IgD-negative memory B cell (primary cell): ENCODE results near the gene SLC39A5. TPM values are rescaled to one million over a fixed set of nuclear protein-coding genes. Genes with fewer than 3 reads are reported as not detected.
A peak's percentile ranks its signal among the peaks of the same experiment; 100 is the strongest.
"Not testable (repeated sequence)": the region's sequence is repeated elsewhere in the genome, so short reads cannot be mapped to it uniquely, and the experiment has no call there.

Source experiments
- H3K27ac Mint-ChIP-seq, 3 donors: one replicate each; pipeline ENCODE4 v1.8.0; 2020 to 2022; ENCODE audit warnings: mild to moderate bottlenecking in 3 of 3, mixed read lengths in 3 of 3, moderate library complexity in 1 of 3
- H3K27me3 Mint-ChIP-seq: one replicate; pipeline ENCODE4 v1.8.0; 2021; ENCODE audit warnings: mixed read lengths
- H3K36me3 Mint-ChIP-seq: one replicate; pipeline ENCODE4 v1.8.0; 2020; ENCODE audit warnings: mild to moderate bottlenecking, mixed read lengths
- H3K4me1 Mint-ChIP-seq, 3 donors: one replicate each; pipeline ENCODE4 v1.8.0; 2020 to 2022; ENCODE audit warnings: mixed read lengths in 3 of 3, mild to moderate bottlenecking in 1 of 3
- H3K4me3 Mint-ChIP-seq, 4 donors: one replicate each; pipeline ENCODE4 v1.8.0; 2020 to 2022; ENCODE audit warnings: mild to moderate bottlenecking in 4 of 4, mixed read lengths in 4 of 4, moderate library complexity in 3 of 4
- H3K9me3 Mint-ChIP-seq, 3 donors: one replicate each; pipeline ENCODE4 v1.8.0; 2020 to 2021; ENCODE audit warnings: mixed read lengths in 3 of 3, mild to moderate bottlenecking in 1 of 3
- polyA plus RNA-seq: library from polyadenylated mRNA; unstranded; fragments of 300-500 nt; fragmentation: Illumina TruSeq; gene quantifications from one replicate; pipeline ENCODE4 v1.2.3, GENCODE V29; 2021

The SLC39A5 gene
- polyA plus RNA-seq, 1 donor from 2014 or later = not detected

DNA sequence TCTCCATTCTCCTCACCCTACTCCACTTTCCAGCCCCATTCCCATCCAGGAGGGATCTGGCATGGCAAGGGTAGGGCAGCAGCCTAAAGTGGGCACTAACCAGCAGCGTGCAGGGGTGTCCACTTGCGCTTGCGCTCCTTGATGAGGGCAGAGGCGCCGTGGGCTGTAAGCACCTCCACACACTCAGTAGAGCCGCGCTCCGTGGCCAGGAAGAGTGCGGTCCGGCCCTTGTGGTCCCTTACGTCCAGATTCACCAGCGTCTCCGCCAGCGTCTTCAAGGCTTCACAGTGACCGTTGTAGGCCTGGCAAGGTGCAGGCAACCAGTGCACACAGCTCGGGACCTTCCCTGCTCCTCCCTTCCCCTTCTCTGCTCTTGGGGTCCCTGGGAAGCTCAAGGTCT, 18.1 kb downstream of the SLC39A5 start:
- Mint-ChIP-seq H3K27ac (no peak overlapping the region), H3K27me3 (no peaks in the 10 kb centered on the region)

DNA sequence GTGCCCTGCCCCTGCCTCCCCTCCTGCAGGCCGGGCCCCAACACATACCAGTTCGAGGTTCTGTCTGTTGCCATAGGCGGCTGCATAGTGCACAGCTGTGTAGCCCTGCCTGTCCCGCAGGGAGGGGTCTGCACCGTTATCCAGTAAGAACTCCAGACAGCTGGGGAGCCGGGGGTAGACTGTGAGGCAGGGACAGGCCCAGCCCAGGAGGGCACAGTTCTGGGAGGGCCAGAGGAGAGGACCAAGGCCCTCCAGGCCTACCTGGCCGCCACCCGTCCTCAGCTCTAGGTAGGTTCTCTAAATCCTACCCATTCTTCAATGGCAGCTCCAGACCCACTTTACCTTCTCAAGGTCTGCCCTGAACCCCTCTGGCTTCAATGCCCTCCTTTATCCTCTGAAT, 18.9 kb downstream of the SLC39A5 start:
- Mint-ChIP-seq H3K4me3 (no peak overlapping the region), H3K4me1 (peaks cover 0 to 2% (median 0%) of the 10 kb centered on the region in 3 donors), H3K27me3 (no peaks in the 10 kb centered on the region), H3K36me3 (peaks cover 7% of the 10 kb centered on the region), H3K27ac (peak overlapping the region in 1 of 3 donors; percentile 16), H3K9me3 (no peaks in the 10 kb centered on the region)

More for the DNA sequence above, 18.1 kb downstream of the SLC39A5 start:
- H3K9me3 Mint-ChIP-seq = no peaks in the 10 kb centered on the region
- H3K4me1 Mint-ChIP-seq = peaks cover 0 to 4% (median 0%) of the 10 kb centered on the region in 3 donors
- peaks cover 7% of the 10 kb centered on the region for H3K36me3 Mint-ChIP-seq
- H3K4me3 Mint-ChIP-seq = no peak overlapping the region

DNA sequence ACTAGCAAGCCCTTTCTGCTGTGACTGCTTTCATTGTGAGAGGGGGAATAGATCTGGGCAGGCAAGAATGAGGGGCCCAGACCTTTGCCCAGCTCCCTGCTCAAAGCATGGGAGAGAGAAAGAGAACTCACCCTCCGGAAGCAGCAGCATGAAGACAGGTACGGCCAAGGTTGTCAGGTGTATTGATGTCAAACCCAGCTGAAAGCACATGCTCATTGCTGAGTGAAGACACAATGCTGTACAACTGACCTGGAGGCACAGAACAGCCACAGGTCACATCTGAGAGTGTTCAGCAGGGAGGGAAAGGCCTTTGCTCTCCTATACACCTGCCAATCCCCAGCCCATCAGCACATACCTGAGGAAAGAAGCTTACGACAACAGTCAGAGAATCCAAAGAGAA, 22.8 kb downstream of the SLC39A5 start:
- Mint-ChIP-seq H3K4me3 (no peak overlapping the region), H3K4me1 (peaks cover 0 to 8% (median 7%) of the 10 kb centered on the region in 3 donors), H3K9me3 (no peaks in the 10 kb centered on the region), H3K27ac (no peak overlapping the region), H3K36me3 (peaks cover 8% of the 10 kb centered on the region), H3K27me3 (no peaks in the 10 kb centered on the region)

DNA sequence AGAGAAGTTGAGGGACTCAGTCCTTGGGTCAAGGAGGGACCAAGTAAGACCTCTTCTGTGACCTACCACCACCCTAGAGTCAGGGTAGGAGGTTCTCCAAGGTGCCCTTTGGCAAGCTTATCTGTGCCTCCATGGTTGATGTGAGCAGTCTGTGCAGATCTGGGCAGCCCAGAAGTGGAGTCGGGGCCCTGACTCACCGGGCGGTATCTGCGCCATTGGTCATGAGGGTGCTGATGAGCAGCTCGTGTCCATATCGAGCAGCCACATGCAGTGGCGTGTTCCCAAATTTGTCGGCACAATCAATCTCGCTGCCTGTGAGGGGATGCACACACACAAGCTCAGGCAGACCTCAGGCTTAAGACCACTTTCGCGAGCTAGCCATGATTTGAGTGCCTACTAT, 23.2 kb downstream of the SLC39A5 start:
- peaks cover 6% of the 10 kb centered on the region for H3K36me3 Mint-ChIP-seq
- H3K27ac Mint-ChIP-seq = no peak overlapping the region
- H3K4me3 Mint-ChIP-seq = peak overlapping the region in 1 of 4 donors; percentile 16
- H3K27me3 Mint-ChIP-seq = no peaks in the 10 kb centered on the region
- H3K9me3 Mint-ChIP-seq = no peaks in the 10 kb centered on the region
- peaks cover 0 to 8% (median 7%) of the 10 kb centered on the region in 3 donors for H3K4me1 Mint-ChIP-seq

DNA sequence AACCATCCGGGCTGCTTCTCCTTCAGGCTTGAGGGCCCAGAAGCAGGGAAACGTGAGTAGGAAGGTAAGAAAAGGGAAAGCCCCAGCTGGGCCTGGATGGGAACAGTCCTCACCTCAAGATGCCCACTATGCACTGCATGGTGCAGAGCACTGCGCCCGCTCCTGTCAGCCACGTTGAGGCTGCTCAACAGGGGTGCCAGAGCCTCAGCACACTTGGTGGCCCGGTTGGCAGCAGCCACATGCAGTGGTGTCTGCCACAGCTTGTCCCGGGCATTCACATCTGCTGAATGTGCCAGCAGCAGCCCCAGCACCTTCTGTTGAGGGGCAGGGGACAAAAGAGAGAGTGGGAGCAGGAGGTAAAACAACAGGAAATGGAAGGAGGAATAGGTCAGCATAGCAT, 25.8 kb downstream of the SLC39A5 start:
- H3K27ac Mint-ChIP-seq = peak overlapping the region in 1 of 3 donors; percentile 65
- H3K9me3 Mint-ChIP-seq = no peaks in the 10 kb centered on the region
- H3K27me3 Mint-ChIP-seq = no peaks in the 10 kb centered on the region
- peaks cover 4% of the 10 kb centered on the region for H3K36me3 Mint-ChIP-seq
- H3K4me3 Mint-ChIP-seq = peak overlapping the region in 2 of 4 donors; percentile 70 to 74
- H3K4me1 Mint-ChIP-seq = peaks cover 6 to 14% (median 14%) of the 10 kb centered on the region in 3 donors

DNA sequence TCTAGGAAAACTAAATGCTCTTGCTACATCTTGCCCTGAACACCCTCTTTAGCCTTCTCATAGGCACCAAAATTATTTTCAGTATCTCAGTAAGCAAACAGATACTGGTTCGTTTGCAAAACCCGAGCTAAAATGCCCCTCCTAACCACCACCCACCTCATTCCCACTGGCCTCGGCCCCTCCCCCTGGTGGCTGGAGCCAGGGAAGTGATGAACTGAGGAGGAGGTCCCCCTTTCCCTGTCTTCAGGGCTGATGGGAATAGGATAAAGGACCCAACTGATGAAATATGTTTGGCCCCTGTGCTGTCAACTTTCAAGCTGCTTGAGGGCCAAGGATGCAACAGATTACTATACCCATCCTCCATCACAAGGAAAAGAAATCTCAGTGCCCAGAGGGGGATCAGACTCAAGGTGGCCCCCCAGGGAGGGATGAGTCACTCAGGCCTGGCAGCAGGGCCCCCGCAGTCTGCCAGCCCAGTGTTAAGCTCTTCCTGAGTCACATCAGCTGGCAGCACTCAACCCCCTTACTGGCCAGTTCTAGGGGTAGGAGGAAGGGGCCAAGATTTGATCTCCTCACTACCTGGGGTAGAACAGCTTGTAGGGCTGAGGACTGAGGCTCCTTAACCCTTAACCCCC, 26.6 kb downstream of the SLC39A5 start:
- Mint-ChIP-seq H3K9me3 (no peaks in the 10 kb centered on the region), H3K27me3 (no peaks in the 10 kb centered on the region), H3K36me3 (peaks cover 4% of the 10 kb centered on the region), H3K4me3 (peak overlapping the region in 3 of 4 donors; percentile 11 to 81 (median 74)), H3K4me1 (peaks cover 6 to 14% (median 14%) of the 10 kb centered on the region in 3 donors), H3K27ac (peak overlapping the region in 2 of 3 donors; percentile 79 to 85)

DNA sequence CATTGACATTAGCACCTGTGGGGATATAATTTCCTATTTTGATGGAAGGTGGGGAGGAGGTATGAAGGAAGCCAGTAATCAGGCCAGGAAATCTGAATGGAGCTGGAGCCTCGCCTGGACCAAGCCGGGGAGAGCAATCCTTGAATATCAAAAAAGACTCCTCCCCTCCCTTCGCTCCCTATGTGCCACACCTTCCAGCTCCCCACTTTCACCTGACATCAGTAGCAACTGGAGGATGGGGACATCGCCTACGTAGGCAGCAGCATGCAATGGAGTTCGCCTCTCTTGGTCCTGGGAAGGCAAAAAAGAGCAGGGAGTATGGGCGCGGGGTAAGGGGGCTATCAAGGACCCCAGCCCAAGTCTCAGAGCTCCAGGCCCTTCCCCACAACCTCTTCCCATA, 27.2 kb downstream of the SLC39A5 start:
- H3K27ac Mint-ChIP-seq = peak overlapping the region in 2 of 3 donors; percentile 79 to 85
- no peaks in the 10 kb centered on the region for H3K9me3 Mint-ChIP-seq
- no peaks in the 10 kb centered on the region for H3K27me3 Mint-ChIP-seq
- H3K4me3 Mint-ChIP-seq = peak overlapping the region; percentile 74 to 95 (median 85)
- H3K36me3 Mint-ChIP-seq = peaks cover 4% of the 10 kb centered on the region
- peaks cover 6 to 14% (median 14%) of the 10 kb centered on the region in 3 donors for H3K4me1 Mint-ChIP-seq

DNA sequence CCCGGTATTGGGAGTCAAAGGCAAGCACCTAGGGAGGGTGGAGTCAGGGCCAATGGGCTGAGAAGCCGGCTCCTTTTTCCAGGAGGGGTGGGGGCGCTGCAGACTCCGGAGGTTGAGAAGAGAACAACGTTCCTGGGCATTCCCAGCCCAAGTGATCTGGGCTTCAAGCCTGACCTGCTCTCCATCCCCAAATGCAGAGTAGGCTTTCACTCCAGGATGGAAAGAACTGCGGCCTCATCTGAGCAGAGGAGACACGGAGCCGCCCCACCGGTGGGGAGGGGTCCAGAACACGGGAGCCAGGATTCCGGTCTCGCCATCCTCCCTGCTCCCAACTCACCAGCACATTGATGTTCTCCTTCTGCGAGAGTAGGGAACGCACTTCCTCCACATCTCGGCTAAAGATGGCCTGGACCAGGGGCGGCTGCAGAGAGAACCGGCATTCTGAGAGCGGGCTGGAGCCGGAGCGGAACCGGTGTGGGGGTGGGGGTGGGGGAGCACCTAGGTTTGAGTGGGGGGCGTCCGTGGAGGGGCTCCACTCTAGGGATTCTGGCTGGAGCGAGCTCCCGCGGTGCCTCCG, 27.7 kb downstream of the SLC39A5 start:
- peaks cover 4% of the 10 kb centered on the region for H3K36me3 Mint-ChIP-seq
- H3K9me3 Mint-ChIP-seq = no peaks in the 10 kb centered on the region
- peaks cover 6 to 14% (median 14%) of the 10 kb centered on the region in 3 donors for H3K4me1 Mint-ChIP-seq
- peak overlapping the region; percentile 74 to 95 (median 85) for H3K4me3 Mint-ChIP-seq
- no peaks in the 10 kb centered on the region for H3K27me3 Mint-ChIP-seq
- H3K27ac Mint-ChIP-seq = peak overlapping the region in 2 of 3 donors; percentile 31 to 85

DNA sequence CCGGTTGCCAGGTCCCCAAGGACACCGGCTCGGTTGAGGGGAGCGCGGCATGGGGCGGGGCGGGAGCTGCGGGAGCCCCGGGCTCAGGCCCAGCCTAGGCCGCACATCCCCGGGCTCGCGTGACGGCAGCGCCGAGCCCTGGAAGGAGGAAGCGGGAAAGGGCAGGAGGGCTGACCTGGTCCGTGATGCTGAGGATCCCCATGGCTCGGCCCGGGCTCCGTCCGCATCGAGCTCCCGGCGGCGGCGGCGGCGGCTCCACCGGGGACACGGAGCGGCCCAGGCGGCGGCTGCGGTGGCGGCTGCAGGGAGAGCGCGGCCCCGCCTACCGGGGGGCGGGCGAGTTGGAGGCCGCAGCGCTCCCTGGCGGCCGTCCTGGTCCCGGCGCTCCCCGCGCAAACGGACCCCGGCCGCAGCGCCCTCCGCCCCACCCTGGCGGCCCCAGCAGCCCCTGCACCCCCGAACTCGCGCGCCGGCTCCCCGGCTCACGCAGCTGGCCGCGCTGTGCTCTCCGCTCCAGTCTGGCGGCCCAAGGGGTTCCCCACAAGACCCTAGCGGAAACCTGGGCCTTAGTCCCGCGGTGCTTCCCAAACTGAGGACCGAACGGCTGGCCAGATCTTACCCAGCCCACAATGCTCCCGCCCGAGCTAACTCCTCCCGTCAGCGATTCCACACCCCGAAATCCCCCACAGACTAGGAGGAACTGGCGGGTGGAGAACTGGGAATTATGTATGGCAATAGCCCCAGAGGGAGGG, 28.4 kb downstream of the SLC39A5 start, which contains the start of gene ANKRD52:
TSS of gene ANKRD52 (minus strand) at position 317 of the 752 bp plus-strand sequence. CDS start at position 202, 115 bp downstream.
- Mint-ChIP-seq H3K27ac (peak within 1 kb of the TSS; percentile 88 to 91 (median 91)), H3K27me3 (no peaks in the 10 kb centered on the region), H3K4me3 (peak within 1 kb of the TSS; percentile 90 to 96 (median 96)), H3K36me3 (peaks cover 4% of the 10 kb centered on the region), H3K4me1 (peaks cover 6 to 14% (median 14%) of the 10 kb centered on the region in 3 donors), H3K9me3 (no peaks in the 10 kb centered on the region)

DNA sequence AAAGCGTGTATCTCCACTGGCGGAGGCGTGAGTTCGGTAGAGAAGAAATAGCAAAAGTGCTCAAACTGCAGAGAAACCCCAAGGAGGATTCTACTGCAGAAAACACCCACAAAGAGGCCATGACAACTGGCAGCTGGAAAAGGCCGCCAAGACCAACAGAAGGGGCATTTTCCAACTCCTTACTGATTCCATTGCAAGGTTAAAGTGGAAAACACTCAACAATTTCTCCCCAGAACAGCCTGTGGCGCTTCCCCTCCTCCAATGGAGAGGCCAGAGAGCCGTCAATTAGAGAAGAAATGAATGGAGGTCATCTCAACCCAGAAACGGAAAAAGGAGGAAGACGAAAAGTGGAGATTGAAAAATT, 29.0 kb downstream of the SLC39A5 start:
- Mint-ChIP-seq H3K27ac (peak overlapping the region; percentile 88 to 91 (median 91)), H3K4me1 (peaks cover 6 to 14% (median 14%) of the 10 kb centered on the region in 3 donors)

DNA sequence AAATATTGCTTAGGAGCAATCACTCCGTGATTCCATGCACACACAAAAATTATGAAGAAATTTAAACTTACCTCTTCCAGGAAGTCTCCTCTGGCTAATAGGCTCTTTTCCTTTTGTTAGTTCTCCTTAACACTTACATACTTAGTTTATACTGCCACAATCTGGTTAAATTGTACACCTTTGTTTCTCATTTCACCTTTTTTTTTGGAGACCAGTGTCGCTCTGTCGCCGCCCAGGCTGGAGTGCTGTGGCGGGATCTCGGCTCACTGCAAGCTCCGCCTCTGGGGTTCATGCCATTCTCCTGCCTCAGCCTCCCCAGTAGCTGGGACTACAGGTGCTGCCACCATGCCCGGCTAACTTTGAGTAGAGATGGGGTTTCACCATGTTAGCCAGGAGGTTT, 30.5 kb downstream of the SLC39A5 start:
- H3K27ac Mint-ChIP-seq = no peak overlapping the region
- H3K4me1 Mint-ChIP-seq = peaks cover 6 to 14% (median 14%) of the 10 kb centered on the region in 3 donors
- peak overlapping the region in 1 of 4 donors; percentile 64 for H3K4me3 Mint-ChIP-seq
- no peaks in the 10 kb centered on the region for H3K27me3 Mint-ChIP-seq
- no peaks in the 10 kb centered on the region for H3K9me3 Mint-ChIP-seq
- H3K36me3 Mint-ChIP-seq = no peaks in the 10 kb centered on the region

More for the DNA sequence above, 29.0 kb downstream of the SLC39A5 start:
- H3K9me3 Mint-ChIP-seq = no peaks in the 10 kb centered on the region
- peaks cover 4% of the 10 kb centered on the region for H3K36me3 Mint-ChIP-seq
- peak overlapping the region; percentile 90 to 96 (median 94) for H3K4me3 Mint-ChIP-seq
- no peaks in the 10 kb centered on the region for H3K27me3 Mint-ChIP-seq

DNA sequence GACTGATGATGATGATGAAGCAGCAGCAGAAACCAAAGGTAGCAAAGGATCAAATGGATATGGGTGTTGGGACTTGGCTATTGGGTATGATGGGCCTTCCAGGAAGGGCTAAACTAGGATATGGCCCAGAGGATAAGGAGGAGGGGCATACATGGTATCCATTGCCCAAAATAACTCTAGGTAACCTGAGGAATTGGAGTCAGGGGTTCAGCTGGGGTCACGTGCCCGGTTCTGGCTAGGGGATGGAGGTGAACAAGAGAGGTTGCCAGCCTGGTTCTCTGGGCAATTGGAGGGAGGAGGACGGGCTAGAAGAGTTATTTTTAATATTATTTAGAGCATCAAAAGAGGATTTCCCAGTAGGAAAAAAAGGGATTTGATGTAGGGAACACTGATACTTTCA, 31.1 kb downstream of the SLC39A5 start:
- H3K36me3 Mint-ChIP-seq = no peaks in the 10 kb centered on the region
- H3K27me3 Mint-ChIP-seq = no peaks in the 10 kb centered on the region
- no peaks in the 10 kb centered on the region for H3K9me3 Mint-ChIP-seq
- H3K4me1 Mint-ChIP-seq = peaks cover 6 to 16% (median 14%) of the 10 kb centered on the region in 3 donors
- no peak overlapping the region for H3K27ac Mint-ChIP-seq
- peak overlapping the region in 2 of 4 donors; percentile 64 to 73 for H3K4me3 Mint-ChIP-seq

DNA sequence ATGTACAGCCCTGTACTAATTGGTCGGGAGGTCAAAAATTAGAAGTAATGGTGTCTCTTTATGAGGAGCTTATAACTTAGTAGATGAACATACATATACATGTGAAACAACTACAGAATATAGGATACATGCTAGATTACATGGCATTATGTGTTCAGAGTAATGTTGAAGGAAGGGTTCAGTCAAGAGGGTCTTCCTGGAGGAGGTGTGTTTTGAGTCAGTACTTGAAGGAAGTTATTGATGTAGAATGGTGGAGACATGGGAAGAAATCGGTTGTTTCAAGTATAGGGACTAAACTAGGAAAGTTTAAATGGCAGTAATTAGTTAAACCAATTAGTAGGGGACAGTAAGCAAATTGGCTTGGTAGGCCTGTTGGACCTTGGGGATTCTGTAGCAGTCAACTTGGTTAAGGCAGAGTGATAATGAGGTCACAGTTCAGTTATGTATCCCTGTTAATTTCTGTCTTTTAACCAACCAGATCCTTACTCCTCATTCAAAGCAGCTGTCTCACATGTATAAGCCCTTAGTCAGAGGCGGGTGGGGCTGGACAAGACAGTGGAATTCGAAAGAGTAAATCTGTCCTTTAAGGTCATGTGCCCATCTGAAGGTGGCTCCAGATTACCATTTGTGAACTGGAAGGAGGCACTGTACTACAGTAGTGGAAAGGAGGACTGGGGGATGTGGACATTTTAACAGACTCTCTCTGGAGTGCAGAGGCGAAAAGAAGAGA, 31.8 kb downstream of the SLC39A5 start:
- Mint-ChIP-seq H3K27me3 (no peaks in the 10 kb centered on the region), H3K27ac (no peak overlapping the region), H3K4me1 (peaks cover 11 to 18% (median 14%) of the 10 kb centered on the region in 3 donors), H3K36me3 (no peaks in the 10 kb centered on the region), H3K4me3 (peak overlapping the region in 1 of 4 donors; percentile 64), H3K9me3 (no peaks in the 10 kb centered on the region)

DNA sequence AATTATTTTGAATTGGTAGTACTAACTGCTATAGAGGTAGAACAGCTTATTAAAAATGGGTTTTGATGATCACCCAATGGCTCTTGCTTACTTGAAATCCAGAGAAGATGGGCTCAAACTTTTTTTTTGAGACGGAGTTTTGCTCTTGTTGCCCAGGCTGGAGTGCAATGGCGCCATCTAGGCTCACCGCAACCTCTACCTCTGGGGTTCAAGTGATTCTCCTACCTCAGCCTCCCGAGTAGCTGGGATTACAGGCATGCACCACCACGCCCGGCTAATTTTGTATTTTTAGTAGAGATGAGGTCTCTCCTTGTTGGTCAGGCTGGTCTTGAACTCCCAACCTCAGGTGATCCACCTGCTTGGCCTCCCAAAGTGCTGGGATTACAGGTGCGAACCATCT, 33.1 kb downstream of the SLC39A5 start:
- not testable (repeated sequence) for H3K27ac Mint-ChIP-seq, H3K36me3 Mint-ChIP-seq, H3K9me3 Mint-ChIP-seq, H3K4me3 Mint-ChIP-seq, H3K27me3 Mint-ChIP-seq
- H3K4me1 Mint-ChIP-seq = peaks cover 13 to 21% (median 14%) of the 10 kb centered on the region in 3 donors
